ENCODE measurements around the gene SUCNR1. TPM values are rescaled to one million over a fixed set of nuclear protein-coding genes. Genes with fewer than 3 reads are reported as not detected.
"Not testable (repeated sequence)": the region's sequence is repeated elsewhere in the genome, so short reads cannot be mapped to it uniquely, and the experiment has no call there.

The SUCNR1 gene
- total RNA-seq, 6 donors from 2014 or later, result 0.22 to 3.3 (median 2.9) TPM; not detected in 1

DNA sequence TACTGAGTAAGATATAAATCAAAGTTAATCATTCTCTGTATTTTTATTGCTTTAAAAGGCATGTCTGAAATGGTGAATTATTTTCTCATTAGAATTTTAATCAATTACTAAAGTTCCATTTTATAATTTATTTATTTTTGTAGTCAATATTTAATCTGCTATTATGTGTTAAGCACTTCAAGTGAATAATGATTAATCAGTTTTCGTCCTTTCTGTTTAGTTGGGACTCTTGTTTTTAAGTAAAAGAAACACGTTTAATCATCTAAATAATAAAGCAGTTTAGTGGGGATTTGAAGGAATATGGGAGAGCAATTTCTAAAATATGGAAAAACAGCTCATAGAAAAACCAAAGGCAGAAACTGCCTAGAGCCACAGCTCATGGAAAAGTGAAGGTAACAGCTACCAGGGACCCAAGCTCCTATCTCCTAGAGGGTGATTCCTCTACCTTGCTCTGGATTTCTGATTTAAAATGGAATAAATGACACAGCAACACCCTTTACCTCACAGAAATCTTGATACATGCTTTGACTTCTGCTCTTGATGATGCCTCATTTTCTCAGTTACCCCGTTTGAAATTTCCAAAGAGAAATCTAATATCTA lies 28.0 kb upstream of the SUCNR1 start:
- ATAC-seq (ENCODE audit: low FRiP score in 2 of 2) (no peak), DNase-seq (no peak)
- Histone ChIP-seq H3K27me3 (no peaks in the 10 kb centered on the region), H3K9me3 (peaks cover 0 to 6% (median 0%) of the 10 kb centered on the region in 4 donors), H3K36me3 (no peaks in the 10 kb centered on the region), H3K27ac (no peak overlapping the region), H3K4me1 (no peaks in the 10 kb centered on the region), H3K4me3 (no peak overlapping the region)
- 63 to 67% methylated on average over 3 of the region's 3 CpGs for WGBS, 2 donors
- TF ChIP-seq POLR2AphosphoS5 (IDR thresholded peaks at IDR 0.05) (no peak), EP300 (IDR thresholded peaks at IDR 0.05) (no peak)

DNA sequence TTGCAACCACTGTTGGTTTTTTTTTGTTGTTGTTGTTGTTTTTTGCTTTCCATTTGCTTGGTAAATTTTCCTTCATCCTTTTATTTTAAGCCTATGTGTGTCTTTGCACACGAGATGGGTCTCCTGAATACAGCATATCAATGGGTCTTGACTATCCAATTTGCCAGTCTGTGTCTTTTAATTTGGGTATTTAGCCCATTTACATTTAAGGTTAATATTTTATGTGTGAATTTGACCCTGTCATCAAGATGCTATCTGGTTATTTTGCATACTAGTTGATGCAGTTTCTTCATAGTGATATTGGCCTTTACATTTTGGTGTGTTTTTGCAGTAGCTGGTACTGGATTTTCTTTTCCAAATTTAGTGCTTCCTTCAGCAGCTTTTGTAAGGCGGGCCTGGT lies 23.4 kb upstream of the SUCNR1 start:
- not testable (repeated sequence) for H3K27me3 ChIP-seq; H3K36me3 ChIP-seq; ATAC-seq (ENCODE audit: low FRiP score in 2 of 2); DNase-seq; H3K9me3 ChIP-seq; H3K27ac ChIP-seq; H3K4me1 ChIP-seq; H3K4me3 ChIP-seq
- WGBS, 2 donors, result 89 to 91% methylated on average over 2 of the region's 2 CpGs

DNA sequence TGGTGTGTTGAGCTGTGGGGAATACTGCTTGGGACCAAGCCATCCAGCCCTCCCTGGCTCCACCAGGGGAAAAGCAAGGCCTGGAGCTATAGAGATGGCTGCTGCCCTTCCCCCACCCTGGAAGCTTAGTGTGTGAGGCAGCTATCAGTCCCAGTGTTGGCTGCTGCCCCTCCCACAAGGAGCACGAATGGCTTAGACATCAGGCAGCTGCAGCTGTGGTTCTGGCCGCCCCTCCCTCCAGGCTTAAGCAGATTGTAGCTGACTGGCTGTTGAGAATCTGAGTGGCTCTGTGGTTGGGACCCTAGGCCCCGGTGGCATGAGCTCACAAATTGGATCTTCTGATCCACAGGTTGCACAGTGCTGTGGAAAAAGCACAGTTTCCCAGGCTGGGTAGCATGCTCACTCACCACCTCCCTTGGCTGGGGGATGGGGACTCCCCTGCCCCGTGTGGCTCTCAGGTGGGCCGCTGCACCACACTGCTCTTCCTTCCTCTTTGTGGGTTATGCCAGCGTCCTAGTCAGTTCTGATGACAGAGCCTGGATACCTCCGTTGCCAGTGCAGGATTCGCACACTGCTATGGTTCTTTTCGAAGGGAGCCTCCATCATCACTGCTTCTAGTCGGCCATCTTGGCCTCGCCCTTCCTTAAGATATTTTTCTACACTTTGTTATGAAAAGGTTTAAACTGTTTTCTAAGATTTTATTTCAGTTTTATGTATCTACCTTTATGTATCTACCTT lies 21.2 kb upstream of the SUCNR1 start:
- no peak for DNase-seq
- no peak for TF ChIP-seq POLR2AphosphoS5 (IDR thresholded peaks at IDR 0.05)
- TF ChIP-seq, protein P1, sequence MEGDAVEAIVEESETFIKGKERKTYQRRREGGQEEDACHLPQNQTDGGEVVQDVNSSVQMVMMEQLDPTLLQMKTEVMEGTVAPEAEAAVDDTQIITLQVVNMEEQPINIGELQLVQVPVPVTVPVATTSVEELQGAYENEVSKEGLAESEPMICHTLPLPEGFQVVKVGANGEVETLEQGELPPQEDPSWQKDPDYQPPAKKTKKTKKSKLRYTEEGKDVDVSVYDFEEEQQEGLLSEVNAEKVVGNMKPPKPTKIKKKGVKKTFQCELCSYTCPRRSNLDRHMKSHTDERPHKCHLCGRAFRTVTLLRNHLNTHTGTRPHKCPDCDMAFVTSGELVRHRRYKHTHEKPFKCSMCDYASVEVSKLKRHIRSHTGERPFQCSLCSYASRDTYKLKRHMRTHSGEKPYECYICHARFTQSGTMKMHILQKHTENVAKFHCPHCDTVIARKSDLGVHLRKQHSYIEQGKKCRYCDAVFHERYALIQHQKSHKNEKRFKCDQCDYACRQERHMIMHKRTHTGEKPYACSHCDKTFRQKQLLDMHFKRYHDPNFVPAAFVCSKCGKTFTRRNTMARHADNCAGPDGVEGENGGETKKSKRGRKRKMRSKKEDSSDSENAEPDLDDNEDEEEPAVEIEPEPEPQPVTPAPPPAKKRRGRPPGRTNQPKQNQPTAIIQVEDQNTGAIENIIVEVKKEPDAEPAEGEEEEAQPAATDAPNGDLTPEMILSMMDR (IDR thresholded peaks at IDR 0.05), result no peak
- TF ChIP-seq POLR2A (IDR thresholded peaks at IDR 0.05), result no peak
- TF ChIP-seq EP300 (IDR thresholded peaks at IDR 0.05), result no peak
- no peaks in the 10 kb centered on the region for H3K27me3 ChIP-seq
- H3K27ac ChIP-seq, result no peak overlapping the region
- no peak for ATAC-seq (ENCODE audit: low FRiP score in 2 of 2)
- WGBS, 2 donors, result 79 to 84% methylated on average over 8 to 11 of the region's 11 CpGs
- no peak overlapping the region for H3K4me3 ChIP-seq
- no peaks in the 10 kb centered on the region for H3K36me3 ChIP-seq
- H3K4me1 ChIP-seq, result no peaks in the 10 kb centered on the region
- peaks cover 0 to 7% (median 2%) of the 10 kb centered on the region in 4 donors for H3K9me3 ChIP-seq

DNA sequence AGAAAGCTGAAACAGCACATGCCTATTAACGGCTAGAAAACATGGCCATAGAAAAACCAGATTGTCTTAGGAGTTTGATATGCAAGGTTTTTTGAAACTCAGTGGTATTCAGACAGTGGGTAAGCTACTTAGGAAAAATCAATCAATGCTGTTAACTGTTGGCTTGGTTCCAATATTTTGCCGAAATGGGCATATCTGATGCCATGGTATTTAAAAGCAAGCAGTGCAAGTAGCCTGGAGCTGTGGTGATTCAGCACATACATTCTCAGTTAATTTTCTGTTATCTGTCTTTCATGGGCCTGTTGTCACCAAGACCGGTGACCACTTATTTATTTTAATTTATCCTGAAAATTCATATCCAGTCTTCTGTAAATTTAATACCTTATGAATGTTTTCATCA lies 17.3 kb upstream of the SUCNR1 start:
- DNase-seq (no peak), ATAC-seq (ENCODE audit: low FRiP score in 2 of 2) (no peak)
- Histone ChIP-seq H3K27me3 (no peaks in the 10 kb centered on the region), H3K4me1 (no peaks in the 10 kb centered on the region), H3K27ac (no peak overlapping the region), H3K9me3 (peaks cover 0 to 4% (median 0%) of the 10 kb centered on the region in 4 donors), H3K36me3 (no peaks in the 10 kb centered on the region), H3K4me3 (no peak overlapping the region)
- WGBS, 2 donors, result 91 to 93% methylated on average over 3 of the region's 3 CpGs
- TF ChIP-seq POLR2A (IDR thresholded peaks at IDR 0.05), result no peak
- TF ChIP-seq, protein P1 (IDR thresholded peaks at IDR 0.05), result no peak
- TF ChIP-seq EP300 (IDR thresholded peaks at IDR 0.05), result no peak
- no peak for TF ChIP-seq POLR2AphosphoS5 (IDR thresholded peaks at IDR 0.05)

DNA sequence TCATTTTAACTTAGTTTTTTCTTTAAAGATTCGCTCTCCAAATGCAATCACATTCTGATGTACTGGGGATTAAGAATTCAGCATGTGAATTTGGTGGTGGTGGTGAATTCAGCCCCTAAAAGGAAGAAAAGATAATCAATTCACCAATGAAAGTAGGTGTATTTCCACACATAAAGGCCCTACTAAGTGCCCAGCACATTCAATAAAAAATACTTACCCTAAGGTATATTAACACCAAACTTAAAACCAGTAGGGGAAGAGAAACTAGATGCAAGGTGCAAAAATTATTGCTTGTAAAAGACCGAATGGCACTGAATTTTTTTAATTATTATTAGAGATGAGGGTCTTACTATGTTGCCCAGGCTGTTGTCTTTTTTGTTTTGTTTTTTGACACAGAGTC lies 16.8 kb upstream of the SUCNR1 start:
- 87 to 91% methylated on average over 2 of the region's 2 CpGs for WGBS, 2 donors
- H3K27ac ChIP-seq, result no peak overlapping the region
- TF ChIP-seq EP300 (IDR thresholded peaks at IDR 0.05), result no peak
- no peak for TF ChIP-seq POLR2A (IDR thresholded peaks at IDR 0.05)
- TF ChIP-seq, protein P1 (IDR thresholded peaks at IDR 0.05), result no peak
- no peak for TF ChIP-seq POLR2AphosphoS5 (IDR thresholded peaks at IDR 0.05)
- DNase-seq, result no peak
- no peaks in the 10 kb centered on the region for H3K27me3 ChIP-seq
- H3K4me1 ChIP-seq, result no peaks in the 10 kb centered on the region
- H3K36me3 ChIP-seq, result no peaks in the 10 kb centered on the region
- ATAC-seq (ENCODE audit: low FRiP score in 2 of 2), result no peak
- no peaks in the 10 kb centered on the region for H3K9me3 ChIP-seq
- H3K4me3 ChIP-seq, result no peak overlapping the region
